GM19240 (cell line): ENCODE results near the gene PRDM11.
A peak's percentile ranks its signal among the peaks of the same experiment; 100 is the strongest.
"Not testable (repeated sequence)": the region's sequence is repeated elsewhere in the genome, so short reads cannot be mapped to it uniquely, and the experiment has no call there.

Experiments used
- DNase-seq: peaks from one replicate; pipeline ENCODE4 v3.0.0; 2011; ENCODE audit warnings: low spot score; ENCODE audit not compliant: insufficient read length

PRDM11 gene

DNA sequence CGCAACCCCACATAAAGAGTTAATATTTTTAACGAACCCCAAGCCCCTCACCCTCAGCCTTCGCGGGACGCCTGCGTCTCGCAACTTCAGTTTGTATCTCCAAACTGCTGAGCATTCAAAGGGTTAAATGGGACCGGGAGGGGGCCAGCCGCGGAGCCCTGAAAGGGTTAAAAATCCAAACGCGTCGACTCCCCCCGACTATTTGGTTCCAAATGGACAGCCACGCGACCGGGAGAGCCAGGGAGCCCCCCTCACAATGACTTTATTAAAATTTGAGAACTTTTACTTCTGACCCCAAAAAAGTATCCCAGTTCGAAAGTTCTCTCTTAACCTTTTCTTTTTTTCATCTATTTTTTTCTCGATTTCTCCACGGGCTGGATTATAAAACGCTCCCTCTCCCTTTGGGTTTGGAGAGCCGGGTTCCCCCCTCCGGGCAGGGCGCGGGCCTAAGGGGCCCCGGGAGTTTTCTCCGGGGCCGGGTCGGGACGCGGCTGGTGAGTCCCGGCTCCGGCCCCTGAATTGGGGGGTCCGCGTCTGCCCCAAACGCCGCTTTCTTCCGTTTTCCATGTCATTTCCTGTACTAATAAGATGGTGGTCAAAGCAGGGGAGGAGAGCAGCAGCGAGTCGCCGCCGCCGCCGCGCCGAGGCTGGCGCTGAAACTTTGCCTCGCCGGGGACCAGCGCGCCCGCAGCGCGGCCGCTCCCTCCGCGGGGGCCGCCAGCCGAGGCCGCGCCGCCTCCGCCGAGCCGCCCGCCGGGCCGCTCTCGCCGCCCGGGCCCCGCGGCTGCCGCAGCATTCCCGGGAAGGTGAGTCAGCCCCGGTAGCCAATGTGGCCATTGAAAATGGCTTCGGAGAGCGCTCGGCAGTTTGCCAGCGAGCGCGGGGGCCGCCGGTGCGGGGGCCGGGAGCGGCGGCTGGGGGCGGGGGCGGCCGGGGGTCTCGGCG, at the start of gene PRDM11:
Gene PRDM11, plus strand, starts transcription at position 568 of the 945 bp plus-strand sequence. CDS start 35,128 bp downstream, outside the sequence.
- peak; percentile 35 for DNase-seq

DNA sequence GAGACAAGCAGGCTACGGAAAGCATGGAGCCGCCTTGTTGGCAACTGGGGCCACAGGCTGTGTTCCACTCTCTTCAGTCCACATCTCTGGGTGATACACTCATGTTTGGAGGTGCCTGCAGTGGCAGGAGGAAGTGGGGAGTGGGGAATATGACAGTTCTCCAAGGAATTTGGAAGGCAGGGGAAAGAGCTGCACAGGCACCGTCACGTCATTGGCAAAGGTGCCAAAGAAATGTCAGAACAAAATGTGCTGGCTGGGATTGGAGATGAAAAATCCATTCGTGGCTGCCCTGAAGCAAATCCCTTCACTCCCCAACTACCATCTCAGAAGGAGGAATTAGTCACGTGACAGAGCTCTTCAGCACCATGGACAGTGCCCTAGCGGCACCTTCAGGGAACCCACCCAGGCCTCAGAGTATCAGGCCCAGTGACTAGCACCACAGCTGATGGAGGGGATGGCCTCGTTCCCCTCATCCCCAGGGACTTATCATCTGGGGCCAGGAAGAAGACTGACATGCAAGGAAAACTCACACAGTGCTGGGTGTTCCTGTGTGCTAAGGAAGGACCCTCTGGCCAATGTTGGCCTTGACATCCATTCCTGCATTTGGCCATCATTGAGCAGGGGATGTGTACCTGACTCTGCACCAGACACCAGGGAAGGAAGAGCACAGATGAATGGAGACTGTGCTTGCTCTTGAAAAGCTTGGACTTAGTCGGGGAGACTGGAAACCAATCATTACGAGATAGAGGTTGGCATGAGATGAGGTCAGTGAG, 48.5 kb upstream of the PRDM11 start:
- DNase-seq: no peak

DNA sequence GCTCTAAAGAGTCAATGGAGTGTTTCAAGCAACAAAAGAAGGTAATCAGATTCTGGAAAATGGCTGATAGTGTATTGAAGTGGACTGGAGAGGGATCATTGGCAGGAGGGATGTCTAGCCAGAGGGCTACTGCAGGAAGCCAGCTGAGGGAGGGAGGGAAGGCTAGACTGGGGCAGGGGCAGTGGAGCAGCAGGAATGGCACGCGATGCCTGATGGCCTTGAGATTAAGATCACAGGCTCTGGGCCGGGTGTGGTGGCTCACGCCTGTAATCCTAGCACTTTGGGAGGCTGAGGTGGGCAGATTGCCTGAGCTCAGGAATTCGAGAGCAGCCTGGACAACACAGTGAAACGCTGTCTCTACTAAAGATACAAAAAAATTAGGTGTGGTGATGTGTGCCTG, 47.5 kb upstream of the PRDM11 start:
- no peak for DNase-seq

DNA sequence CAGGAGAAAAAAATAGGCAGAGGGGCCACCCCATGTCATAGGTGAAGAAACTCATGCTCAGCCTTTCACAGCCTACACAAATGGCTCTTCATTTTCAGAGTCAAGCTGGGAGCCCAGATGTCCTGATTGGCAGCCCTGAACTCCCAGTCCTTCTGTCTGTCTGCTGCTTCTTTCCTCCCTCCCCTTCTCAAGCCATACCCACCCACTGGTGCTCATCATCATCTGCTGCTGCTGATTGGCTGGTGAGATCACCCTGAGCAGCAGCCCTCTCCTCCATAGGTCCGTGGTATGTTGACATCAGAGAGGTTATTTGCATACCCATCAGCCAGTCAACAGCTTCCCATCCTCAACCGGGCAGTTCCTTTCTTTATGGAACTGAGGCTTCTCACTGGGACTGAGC, 46.1 kb upstream of the PRDM11 start:
- no peak for DNase-seq

DNA sequence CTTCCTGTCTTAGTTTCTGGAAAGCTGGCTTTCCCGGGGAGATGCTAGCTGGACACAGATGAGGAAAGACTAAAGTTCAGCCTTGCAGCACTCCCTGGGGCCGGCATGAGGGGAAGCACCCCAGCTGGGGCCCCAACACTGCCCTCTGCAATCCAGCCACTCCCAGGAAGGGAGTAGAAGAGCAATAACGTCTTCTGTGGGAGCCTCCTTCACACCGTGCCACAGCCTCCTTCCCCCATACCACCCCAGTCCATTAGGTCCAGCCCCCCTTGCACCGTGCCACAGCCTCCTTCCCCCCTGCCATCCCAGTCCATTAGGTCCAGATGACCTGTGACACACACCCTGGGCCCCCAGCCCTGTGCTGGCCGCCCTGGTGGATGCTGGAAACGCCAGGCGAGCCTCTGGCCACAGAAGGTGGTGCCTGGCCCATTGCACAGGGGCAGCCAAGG, 44.1 kb upstream of the PRDM11 start:
- no peak for DNase-seq

DNA sequence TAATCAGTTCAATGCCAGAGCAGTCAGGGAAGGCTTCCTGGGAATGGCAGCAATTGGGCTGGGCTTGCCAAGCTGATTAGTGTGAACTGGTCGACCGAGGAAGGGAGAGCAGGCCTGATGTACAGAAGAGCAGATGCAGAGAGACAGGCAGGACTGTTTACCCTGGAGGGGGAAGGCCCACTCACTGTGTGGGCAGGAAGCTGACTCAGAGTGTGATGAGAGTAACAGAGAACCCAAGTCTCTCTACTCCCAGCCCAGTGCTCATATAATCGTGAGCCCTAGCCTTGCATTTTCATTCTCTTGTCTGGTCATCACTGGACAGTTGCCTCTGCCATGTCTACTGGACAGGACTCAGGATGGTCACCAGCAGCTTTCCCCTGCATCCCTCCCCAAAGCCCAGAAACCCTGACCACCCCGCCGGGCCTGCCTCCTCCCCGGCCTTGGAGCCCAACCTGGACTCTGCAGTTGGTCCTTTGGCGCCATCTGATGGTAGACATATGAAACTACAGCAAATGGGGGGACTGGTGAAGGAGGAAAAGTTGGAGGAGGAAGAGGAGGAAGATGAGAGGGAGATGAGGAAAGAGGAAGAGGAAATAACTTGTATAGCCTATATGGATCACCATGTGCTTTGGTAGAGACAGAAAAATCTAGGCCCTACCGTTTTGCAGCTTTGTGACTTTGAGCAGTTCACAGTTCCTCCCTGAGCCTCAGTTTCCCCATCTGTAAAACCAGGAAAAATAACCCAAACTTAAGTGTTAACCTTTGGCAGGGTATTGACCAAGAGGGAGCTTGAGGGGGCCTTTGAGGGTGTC, 43.4 kb upstream of the PRDM11 start:
- peak; percentile 38 for DNase-seq

DNA sequence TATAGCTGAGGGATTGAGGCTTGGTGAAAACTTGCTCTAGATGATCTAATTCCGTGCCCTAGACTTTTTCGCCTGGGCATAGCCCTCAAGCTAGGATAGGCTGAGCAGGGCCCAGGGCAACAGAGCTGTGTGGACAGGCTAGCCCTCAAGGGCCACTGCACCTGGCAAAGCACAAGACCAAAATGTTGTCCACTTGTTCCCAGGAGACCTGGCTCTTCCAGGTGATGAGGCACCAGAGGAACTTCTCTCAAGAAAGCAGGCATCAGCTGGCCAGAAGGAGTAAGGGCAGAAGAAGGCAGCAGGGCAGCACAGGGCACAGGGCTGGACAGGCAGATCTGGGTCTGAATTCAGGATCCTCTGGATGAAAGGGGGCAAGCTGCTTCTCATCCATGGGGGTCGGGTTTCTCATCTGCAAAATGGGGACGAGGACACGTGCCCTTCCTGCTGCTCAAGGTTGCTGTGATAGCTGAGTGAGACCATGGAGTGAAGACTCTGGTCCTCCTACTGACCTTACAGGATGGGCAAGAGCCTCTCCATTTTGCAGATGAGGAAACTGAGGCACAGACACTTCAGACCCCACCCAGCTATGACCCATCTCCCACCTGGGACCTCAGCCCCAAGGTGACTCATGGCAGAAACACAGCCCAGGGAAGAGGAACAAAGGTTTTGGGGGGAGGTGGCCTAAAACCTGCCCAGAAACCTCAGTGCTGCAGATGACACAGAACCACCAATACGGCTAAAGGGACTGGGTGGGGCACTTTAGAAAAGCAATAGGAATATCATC, 42.2 kb upstream of the PRDM11 start:
- DNase-seq: no peak

DNA sequence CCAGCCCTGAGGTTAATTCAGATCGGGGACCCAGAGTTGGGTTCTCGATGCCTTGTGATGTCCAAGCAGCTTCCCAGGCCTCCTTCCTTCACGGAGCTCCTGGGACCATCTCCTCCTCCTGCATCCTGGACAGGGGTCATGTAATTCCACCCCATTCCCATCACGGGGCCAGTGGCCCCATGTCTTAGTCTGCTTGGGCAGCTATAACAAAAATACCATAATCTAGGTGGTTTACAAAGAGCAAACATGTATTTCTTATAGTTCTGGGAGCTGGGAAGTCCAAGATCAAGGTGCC, 41.7 kb upstream of the PRDM11 start:
- no peak for DNase-seq

DNA sequence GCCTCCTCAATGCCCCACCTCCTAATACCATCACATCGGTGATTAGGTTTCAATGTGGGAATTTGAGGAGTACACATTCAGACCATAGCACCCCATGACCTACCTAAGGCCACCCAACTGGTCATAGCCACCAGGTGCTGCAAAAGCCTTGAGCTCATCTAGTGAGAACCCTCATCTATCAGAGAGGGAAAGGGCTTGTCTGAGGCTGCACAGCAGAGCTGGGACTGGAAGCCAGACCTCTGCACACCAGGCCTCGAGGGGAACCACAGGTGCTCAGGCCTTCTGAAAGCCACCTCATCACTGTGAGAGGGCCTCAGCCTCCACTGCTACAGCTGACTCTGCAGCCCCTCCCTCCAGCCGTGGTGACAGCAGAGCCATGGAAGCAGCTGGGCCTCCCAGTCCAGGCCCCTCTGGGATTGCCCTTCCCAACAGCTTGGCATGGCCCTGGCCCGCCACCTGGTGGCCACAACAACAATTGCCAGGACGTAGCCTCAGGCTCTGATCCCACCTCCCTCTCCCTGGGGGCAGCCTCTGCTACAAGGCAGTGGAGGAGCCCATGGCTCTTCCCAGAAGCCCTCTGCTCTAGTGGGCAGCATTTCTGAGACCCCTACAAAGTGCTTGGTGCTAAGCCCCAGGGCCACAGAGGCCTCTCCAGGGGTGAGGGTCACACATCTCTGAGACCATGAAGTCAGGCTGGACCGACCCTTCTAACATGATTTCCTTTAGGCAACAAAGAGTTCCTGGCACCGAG, 41.0 kb upstream of the PRDM11 start:
- DNase-seq: peak; percentile 59

DNA sequence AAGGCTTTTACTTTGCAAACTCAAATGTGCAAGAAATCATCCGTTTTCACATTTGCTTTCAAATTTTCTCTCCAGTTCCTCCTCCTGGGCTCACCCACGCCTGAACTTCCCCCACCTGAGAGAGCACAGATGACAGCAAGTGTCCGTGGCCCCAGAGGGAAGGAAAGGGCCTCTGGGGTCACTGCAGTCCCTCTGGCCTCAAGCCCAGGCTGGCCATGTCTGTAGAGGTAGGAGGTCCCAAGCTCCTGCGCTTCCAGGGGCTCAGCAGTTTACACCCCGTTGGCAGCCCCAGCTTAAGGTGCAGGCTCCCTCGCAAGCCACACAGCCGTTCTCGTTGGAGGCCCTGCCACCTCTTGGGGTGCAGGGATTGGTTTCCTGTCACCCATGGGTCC, 40.5 kb upstream of the PRDM11 start:
- DNase-seq: no peak

DNA sequence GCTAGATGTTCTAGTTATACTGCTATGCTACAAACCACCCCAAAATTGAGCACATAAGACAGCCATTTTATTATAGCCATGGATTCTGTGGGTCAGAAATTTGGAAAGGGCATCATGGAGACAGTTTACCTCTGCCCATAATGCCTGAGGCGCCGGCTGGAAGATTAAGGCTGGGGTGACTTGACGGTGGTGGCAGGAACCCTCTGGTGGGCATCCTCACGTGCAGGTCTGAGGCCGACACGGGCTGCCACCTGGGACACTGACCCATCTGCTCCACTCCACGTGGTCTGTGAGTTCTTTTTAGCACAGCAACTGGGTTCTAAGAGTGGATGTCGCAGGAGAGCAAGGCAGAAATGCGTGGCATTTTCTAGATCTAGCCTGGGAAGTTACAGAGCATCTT, 40.0 kb upstream of the PRDM11 start:
- no peak for DNase-seq

DNA sequence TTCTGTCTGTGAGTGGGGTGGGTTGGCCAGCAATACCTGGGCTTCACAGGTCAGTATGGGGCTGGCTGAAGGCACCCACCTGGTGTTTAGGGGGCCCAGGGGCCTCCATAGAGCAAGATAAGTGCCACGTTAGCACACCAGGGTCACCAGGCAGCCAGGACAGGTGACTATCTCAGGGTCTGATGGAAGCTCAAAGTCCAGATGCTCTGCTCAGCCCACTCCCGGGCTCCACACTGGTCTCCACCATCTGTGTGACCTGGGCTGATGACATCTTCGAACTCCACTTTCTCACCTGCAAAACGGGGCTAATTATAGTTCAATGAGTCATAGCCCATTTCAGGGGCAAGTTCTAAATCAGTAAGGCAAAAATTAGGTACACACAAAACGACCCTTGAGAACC, 39.4 kb upstream of the PRDM11 start:
- no peak for DNase-seq

DNA sequence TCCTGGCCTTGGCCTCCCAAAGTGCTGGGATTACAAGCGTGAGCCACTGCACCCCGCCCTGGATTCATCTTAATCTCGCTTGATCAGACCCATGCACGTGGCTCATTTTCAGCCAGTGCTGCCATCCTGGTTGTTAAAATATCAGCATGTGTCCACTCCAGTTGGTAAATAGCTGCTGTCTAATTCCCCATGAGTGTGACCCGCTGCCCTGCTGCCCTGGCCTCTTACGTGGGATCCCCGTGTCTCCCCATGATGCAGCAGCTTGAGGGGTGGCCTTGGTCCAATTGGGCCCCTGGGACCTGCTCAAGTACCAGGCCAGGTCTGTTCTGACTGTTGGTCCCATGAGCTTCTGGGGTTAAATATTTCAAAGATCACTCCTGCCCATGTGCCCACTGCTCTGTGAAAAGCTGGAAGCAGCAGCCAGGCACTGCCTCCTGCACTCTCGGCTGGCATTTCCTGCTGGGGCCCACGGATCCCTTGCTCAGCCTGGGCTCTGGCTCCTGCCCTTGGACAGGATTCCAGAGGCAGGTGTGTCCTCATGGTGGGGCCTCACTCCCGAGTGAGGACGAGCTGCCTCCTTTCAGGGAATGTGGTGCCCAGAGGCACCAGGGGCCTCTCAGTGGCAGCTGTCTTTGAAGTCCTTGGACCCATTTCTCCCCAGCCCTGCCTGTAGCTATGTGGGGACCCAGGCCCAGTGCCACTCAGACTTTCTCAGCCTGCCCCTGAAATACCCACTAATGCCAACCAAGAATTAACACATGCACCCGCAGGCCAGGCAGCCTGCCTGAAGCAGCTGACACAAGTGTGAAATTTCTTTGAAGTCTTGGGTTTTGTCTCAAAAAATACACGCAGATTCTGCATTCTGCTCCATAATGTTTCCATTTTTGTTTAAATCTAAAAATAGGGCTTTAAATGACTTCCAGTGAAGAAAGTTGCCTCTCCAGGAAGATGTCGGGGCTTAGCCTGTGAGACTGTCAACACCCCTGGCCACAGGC, 38.1 kb upstream of the PRDM11 start:
- no peak for DNase-seq

DNA sequence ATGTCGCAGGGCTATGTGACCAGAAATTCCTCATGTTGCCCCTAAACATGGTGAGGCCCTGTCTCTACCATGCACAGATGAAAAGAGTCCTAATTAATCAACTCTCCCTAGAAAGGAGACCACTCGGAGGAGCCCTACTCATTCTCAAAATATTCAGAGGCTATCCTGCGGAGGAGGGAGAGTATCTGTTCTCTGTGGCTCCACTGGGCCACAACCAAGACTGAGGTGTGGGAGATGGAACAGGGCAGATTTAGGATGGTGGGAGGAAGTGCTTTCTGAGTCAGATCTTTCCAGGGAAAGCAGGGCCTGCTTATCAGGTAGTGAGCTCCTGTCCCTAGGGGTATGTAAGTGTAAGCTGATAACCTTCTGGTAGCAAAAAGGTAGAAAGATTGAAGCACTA, 37.0 kb upstream of the PRDM11 start:
- DNase-seq: no peak

DNA sequence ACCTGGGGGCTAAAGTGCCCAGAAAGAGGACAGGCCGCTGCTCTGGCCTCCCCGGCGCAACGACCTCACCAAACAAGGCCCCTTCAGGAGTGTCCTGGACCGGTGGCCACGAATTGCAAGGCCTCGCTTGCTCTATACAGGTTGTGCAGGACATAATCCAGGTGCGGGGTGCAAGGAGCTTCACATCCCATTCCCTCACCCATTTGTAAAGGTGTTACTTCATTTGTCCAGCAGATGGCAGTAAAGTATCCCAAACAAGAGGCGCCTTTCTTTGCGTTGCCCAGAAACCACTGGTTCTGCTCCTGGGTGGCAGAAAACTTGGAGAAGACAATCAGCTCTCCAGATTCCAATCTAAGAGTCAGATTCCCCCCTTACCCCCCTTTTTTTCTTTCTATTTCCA, 35.9 kb upstream of the PRDM11 start:
- DNase-seq: peak; percentile 45

DNA sequence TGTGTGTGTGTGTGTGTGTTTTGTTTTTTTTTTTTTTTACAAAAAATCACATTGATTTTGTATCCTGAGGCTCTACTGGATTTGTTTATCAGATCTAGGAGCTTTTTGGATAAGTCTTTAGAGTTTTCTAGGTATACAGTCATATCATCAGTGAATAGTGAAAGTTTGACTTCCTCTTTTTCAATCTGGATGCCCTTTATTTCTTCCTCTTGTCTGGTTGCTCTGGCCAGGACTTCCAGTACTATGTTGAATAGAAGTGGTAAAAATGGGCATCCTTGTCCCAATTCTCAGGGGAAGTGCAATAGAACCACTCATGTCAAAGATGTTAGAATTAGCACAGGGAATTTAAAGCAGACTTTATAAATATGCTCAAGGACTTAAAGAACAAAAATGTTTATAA, 32.6 kb upstream of the PRDM11 start:
- DNase-seq: no peak

DNA sequence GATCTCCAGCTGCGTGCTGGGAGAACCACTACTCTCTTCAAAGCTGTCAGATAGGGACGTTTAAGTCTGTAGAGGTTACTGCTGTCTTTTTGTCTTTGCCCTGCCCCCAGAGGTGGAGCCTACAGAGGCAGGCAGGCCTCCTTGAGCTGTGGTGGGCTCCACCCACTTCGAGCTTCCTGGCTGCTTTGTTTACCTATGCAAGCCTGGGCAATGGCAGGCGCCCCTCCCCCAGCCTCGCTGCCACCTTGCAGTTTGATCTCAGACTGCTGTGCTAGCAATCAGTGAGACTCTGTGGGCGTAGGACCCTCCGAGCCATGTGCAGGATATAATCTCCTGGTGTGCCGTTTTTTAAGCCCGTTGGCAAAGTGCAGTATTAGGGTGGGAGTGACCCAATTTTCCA, 18.6 kb upstream of the PRDM11 start:
- DNase-seq: not testable (repeated sequence)

DNA sequence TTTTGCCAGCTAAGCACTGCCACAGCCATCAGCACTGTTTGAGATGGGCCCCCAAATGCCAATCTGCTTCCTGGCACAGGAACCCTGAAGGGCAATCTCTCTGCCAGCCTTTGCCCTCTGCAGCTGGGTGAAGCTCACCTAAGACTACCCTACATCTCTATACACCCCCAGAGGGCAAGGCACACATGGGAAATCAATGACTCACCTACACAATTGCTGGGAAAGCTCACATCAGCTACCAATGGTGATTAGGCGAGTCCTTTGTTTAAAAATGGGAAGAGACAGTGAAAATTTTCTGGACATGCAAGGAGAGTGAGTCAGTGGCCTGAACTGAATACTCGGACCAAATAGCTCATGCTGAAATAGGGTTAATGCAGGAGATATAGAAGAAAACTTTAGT, 12.6 kb upstream of the PRDM11 start:
- DNase-seq: no peak

DNA sequence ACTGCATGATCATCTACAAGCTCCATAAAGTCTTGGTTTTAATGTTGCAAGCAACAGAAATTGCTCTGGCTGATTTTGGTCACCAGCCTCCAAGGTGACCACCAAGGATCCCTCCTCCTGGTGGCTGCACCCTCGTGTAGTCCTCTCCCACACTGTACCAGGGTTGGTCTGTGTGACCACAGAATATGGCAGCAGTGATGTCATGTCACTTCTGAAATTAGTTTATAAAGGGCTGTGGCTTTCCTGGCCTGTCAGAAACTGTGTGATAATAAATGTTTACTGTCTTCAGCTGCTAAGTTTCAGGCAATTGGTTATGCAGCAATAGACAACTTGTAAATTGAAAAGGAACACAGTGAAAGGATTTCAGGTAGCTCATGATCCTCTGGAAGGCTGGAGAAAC, 5.3 kb upstream of the PRDM11 start:
- DNase-seq: no peak
